Vagina (tissue), 2 donors: Measurements from ENCODE around the gene EPHA1.

ENCODE experiments used
- CTCF ChIP-seq, 3 experiments: fragments of 450-650 bp in 2 of 3; fragments of 200-600 bp in 1 of 3; sonication (generic) in 1 of 3; IDR thresholded peaks; one replicate each; pipeline ENCODE4 v1.5.1; 2017 to 2019; ENCODE audit warnings: antibody characterized with exemption in 3 of 3, mild to moderate bottlenecking in 2 of 3, moderate library complexity in 2 of 3
- POLR2A ChIP-seq, 2 donors: fragments of 450-650 bp; IDR thresholded peaks; one replicate each; pipeline ENCODE4 v1.6.1; 2017; ENCODE audit warnings: antibody characterized with exemption in 2 of 2, mild to moderate bottlenecking in 2 of 2, moderate library complexity in 2 of 2

DNA sequence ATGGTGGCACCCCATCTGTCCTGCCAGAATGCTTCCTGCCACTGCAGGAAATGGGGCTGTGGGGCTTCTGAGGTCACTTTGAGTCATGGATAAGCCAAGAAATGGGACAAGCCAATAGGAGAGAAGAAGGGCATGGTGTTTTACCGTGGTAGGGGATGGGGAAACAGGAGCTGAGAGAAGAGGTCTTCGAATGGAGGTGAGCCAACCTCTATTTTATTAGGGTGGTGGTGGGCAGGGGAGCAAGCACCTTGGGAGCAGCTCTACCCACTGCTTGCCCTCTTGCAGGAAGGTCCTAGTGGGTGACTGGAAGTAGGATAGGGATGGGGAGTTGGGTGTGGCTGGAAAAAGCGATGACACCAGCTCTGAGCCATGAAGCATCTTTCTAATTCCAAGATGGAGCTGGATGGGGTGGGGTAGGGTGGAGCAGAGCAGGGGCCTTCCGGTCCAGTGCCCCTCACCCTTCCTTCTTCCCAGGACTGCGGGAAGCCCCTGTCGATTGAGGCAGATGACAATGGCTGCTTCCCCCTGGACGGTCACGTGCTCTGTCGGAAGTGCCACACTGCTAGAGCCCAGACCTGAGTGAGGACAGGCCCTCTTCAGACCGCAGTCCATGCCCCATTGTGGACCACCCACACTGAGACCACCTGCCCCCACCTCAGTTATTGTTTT lies 18.4 kb downstream of the EPHA1 start:
- TF ChIP-seq CTCF (IDR thresholded peaks at IDR 0.05), result no peak
- no peak for TF ChIP-seq POLR2A (IDR thresholded peaks at IDR 0.05)
